BE2C (cell line): ENCODE data around the gene NOTUM.
"Not testable (repeated sequence)": the region's sequence is repeated elsewhere in the genome, so short reads cannot be mapped to it uniquely, and the experiment has no call there.

Source experiments
- DNase-seq: peaks from one replicate; pipeline ENCODE4 v3.0.0-alpha.2; 2020
- H3K27me3 ChIP-seq: fragments of 250-450 bp; sonication (Bioruptor Pico); 2 replicates; pipeline ENCODE4 v1.5.1; 2020; ENCODE audit warnings: mild to moderate bottlenecking
- H3K36me3 ChIP-seq: fragments of 250-450 bp; sonication (Bioruptor Pico); 2 replicates; pipeline ENCODE4 v1.5.1; 2020; ENCODE audit warnings: mild to moderate bottlenecking
- H3K4me1 ChIP-seq: fragments of 250-450 bp; sonication (Bioruptor Pico); 2 replicates; pipeline ENCODE4 v1.5.1; 2020
- H3K4me3 ChIP-seq: 2 replicates; pipeline ENCODE4 v1.5.1; 2011; ENCODE audit warnings: low read depth, low read length
- H3K9me3 ChIP-seq: fragments of 250-450 bp; sonication (Bioruptor Pico); 2 replicates; pipeline ENCODE4 v1.5.1; 2020
- CTCF ChIP-seq: IDR thresholded peaks from 2 replicates; pipeline ENCODE4 v1.5.1; 2012; ENCODE audit warnings: mild to moderate bottlenecking, low read depth, low read length

The NOTUM gene

DNA sequence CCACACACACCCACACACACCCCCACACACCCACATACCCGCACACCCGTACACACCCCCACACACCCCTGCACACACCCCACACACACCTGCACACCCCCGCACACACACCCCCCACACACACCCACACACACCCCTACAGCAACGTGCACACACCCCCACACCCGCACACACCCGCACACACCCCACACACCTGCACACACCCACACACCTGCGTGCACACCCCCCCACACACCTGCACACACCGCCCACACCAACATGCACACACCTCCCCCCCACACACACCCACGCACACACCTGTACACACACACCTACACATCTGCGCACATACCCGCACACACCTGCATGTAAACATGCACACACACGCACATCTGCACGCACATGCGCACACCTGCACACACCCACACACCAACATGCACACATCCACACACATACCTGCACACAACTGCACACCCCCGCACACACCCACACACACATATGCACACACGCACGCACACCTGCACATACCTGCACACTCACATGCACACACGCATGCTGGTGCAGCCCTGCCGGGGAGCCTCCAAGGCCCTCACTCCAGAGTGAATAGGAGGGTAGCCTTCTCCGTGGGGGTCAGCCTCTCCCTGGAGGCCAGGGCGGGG is 23.9 kb upstream of the NOTUM start:
- H3K27me3 ChIP-seq = no peaks in the 10 kb centered on the region
- peak; percentile 9 for DNase-seq
- no peaks in the 10 kb centered on the region for H3K9me3 ChIP-seq
- TF ChIP-seq CTCF = no peak
- peaks cover 26% of the 10 kb centered on the region for H3K36me3 ChIP-seq
- H3K4me3 ChIP-seq = no peak overlapping the region
- H3K4me1 ChIP-seq = no peaks in the 10 kb centered on the region

- Histone ChIP-seq H3K4me3 (no peak overlapping the region), H3K4me1 (no peaks in the 10 kb centered on the region), H3K27me3 (no peaks in the 10 kb centered on the region), H3K36me3 (peaks cover 32% of the 10 kb centered on the region), H3K9me3 (no peaks in the 10 kb centered on the region)
- DNase-seq = no peak
- TF ChIP-seq CTCF = no peak
Measured at GRCh38 chr17:81983639-81984373, 22.8 kb upstream of the NOTUM start.

- no peak overlapping the region for H3K4me3 ChIP-seq
- TF ChIP-seq CTCF = no peak
- peaks cover 32% of the 10 kb centered on the region for H3K36me3 ChIP-seq
- no peaks in the 10 kb centered on the region for H3K27me3 ChIP-seq
- no peaks in the 10 kb centered on the region for H3K9me3 ChIP-seq
- no peak for DNase-seq
- no peaks in the 10 kb centered on the region for H3K4me1 ChIP-seq
Measured at GRCh38 chr17:81983011-81983638, 22.1 kb upstream of the NOTUM start.

- H3K9me3 ChIP-seq, H3K4me3 ChIP-seq, H3K4me1 ChIP-seq, H3K27me3 ChIP-seq, DNase-seq: not testable (repeated sequence)
- peaks cover 32% of the 10 kb centered on the region for H3K36me3 ChIP-seq
Measured at GRCh38 chr17:81981511-81981910, 20.5 kb upstream of the NOTUM start.

- Histone ChIP-seq H3K36me3 (peaks cover 27% of the 10 kb centered on the region), H3K4me3 (no peak overlapping the region), H3K9me3 (peaks cover 6% of the 10 kb centered on the region; the same call in 1 of the 2 replicates), H3K27me3 (no peaks in the 10 kb centered on the region), H3K4me1 (peaks cover 9% of the 10 kb centered on the region)
- no peak for DNase-seq
- no peak for TF ChIP-seq CTCF
Measured at GRCh38 chr17:81980707-81981343, 19.8 kb upstream of the NOTUM start.

DNA sequence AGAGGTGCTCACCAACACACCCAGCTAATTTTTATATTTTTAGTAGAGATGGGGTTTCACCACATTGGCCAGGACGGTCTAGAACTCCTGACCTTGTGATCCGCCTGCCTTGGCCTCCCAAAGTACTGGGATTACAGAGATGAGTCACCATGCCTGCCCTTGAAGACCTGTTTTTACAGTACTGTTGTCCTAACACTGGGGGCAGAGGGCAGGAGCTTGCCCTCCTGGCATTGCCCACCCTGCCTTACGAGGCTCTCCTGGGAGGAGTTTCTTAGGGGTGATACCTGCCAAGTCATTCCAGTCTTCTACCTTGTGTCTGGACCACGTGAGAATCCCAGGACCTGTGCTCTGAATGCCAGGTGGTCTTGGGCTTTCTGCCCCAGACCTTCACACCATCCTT is 19.1 kb upstream of the NOTUM start:
- TF ChIP-seq CTCF = no peak
- Histone ChIP-seq H3K4me1 (peaks cover 9% of the 10 kb centered on the region), H3K36me3 (peaks cover 20% of the 10 kb centered on the region)

More for the DNA sequence above, 19.1 kb upstream of the NOTUM start:
- DNase-seq = no peak
- H3K27me3 ChIP-seq = no peaks in the 10 kb centered on the region
- no peak overlapping the region for H3K4me3 ChIP-seq
- peaks cover 6% of the 10 kb centered on the region; the same call in 1 of the 2 replicates for H3K9me3 ChIP-seq
